GM12892 (cell line): Measurements from ENCODE around the gene C4orf50.

Experiments used
- POLR2AphosphoS5 ChIP-seq: IDR thresholded peaks from 2 replicates; pipeline ENCODE4 v1.6.1; 2011; ENCODE audit warnings: low read depth, low read length, control low read depth
- TAF1 ChIP-seq: IDR thresholded peaks from 2 replicates; pipeline ENCODE4 v1.6.1; 2011; ENCODE audit warnings: low read depth, mild to moderate bottlenecking, control low read depth, low read length, borderline replicate concordance

DNA sequence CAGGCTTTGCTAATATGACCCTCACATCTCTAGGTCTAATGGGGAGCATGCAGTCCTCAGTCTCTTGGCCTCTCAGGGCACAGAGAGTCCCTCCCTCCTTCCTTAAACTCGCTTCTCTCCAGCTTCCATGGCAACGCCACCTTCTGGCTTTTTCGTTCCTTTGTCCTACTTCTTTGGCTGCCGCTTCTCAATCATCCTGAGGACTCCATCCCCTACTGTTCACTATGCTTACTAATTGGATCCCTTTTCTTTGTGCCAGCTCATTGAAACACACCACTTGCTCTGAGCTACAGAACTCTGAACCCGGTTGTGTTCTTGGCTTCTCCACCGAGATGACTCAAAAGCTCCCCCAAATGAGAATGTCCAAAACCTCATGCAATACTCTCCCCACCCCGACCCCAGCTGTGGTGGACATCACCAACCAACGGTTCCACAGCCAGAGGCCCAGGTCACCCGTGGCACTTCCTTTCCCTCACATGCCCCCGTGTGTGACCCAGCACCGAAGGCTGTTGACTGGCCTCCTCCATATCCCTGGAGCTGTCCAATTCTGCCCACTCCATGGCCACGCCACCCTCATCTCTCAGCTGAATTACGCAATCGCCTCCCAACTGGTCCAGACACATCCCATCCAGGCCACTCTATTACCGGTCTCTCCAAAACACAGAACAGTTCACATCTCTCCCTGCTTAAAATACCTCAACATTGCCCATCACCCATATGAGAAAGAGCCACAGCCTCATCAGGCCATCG lies 160.0 kb downstream of the C4orf50 start:
- TF ChIP-seq TAF1: no peak
- TF ChIP-seq POLR2AphosphoS5: no peak
